Measurements from ENCODE around the gene RNF146. TPM values are rescaled to one million over a fixed set of nuclear protein-coding genes. Genes with fewer than 3 reads are reported as not detected.
"Not testable (repeated sequence)": the region's sequence is repeated elsewhere in the genome, so short reads cannot be mapped to it uniquely, and the experiment has no call there.

RNF146 gene
- polyA plus RNA-seq, 3 donors: 77.2 to 93.3 (median 89.7) TPM

DNA sequence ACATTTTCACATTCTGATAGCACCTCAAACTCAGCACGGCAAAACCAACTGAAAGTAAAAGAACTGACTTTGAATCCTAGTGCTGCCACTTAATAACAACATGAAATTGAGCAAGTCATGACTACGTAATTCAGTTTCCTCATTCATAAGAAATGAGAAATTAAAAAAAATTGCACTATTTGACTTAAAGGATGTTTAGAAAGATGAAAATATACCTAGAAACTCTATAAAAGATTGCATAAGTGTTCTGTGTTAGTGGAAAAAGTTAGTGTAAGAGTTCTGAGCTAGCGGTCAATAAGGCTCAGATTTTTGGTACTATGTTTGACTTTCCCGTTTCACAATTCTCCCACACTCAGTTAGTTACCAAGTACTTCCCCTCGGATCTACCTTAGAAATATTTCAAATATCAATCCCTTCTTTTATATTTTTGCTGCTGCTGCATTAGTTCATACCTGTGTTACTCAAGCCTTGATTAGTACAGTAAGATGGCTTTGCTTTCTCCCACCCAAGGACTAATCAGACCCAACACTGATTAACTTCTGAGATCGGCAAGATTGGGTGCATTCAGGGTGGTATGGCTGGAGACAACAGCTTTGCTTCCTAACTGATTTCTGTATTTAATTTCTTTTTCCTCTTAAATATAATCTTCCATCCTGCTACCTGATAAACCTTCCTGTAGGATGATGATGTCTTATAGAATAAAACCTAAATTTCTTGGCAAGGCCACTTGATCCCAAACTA is 50.9 kb downstream of the RNF146 start:
- no peak for DNase-seq (ENCODE audit: extremely low read depth in 1 of 11, low read depth in 9 of 11, low spot score in 4 of 11)

GRCh38 chr6:127319686-127320085 is 53.0 kb downstream of the RNF146 start:
- no peak for DNase-seq (ENCODE audit: extremely low read depth in 1 of 11, low read depth in 9 of 11, low spot score in 4 of 11)

- DNase-seq (ENCODE audit: extremely low read depth in 1 of 11, low read depth in 9 of 11, low spot score in 4 of 11): no peak
Observed at GRCh38 chr6:127328043-127328609, 61.5 kb downstream of the RNF146 start.

GRCh38 chr6:127331256-127331655 is 64.6 kb downstream of the RNF146 start:
- DNase-seq (ENCODE audit: extremely low read depth in 1 of 11, low read depth in 9 of 11, low spot score in 4 of 11): not testable (repeated sequence)

GRCh38 chr6:127332383-127332961 is 65.8 kb downstream of the RNF146 start:
- no peak for DNase-seq (ENCODE audit: extremely low read depth in 1 of 11, low read depth in 9 of 11, low spot score in 4 of 11)

Other genes starting within 250 kb of the RNF146 start
- 10 to 100 TPM; 21.6 to 33.6 (median 30.8) TPM for gene RSPO3, start 148.2 kb upstream of the RNF146 start, polyA plus RNA-seq (ENCODE audit: insufficient read length in 3 of 3)
- 10 to 100 TPM; 74.0 to 88.6 (median 81.9) TPM for gene ECHDC1, start 76.7 kb downstream of the RNF146 start, polyA plus RNA-seq (ENCODE audit: insufficient read length in 3 of 3)
- 1 to 10 TPM; 2.2 to 4.2 (median 2.7) TPM for gene KIAA0408, start 192.5 kb downstream of the RNF146 start, polyA plus RNA-seq (ENCODE audit: insufficient read length in 3 of 3)

Data from renal cortex interstitium (tissue), 11 donors.